ENCODE data around the gene TDRD6. TPM values are rescaled to one million over a fixed set of nuclear protein-coding genes. Genes with fewer than 3 reads are reported as not detected.

The TDRD6 gene
- total RNA-seq, 2 experiments from 2014 or later = not detected

DNA sequence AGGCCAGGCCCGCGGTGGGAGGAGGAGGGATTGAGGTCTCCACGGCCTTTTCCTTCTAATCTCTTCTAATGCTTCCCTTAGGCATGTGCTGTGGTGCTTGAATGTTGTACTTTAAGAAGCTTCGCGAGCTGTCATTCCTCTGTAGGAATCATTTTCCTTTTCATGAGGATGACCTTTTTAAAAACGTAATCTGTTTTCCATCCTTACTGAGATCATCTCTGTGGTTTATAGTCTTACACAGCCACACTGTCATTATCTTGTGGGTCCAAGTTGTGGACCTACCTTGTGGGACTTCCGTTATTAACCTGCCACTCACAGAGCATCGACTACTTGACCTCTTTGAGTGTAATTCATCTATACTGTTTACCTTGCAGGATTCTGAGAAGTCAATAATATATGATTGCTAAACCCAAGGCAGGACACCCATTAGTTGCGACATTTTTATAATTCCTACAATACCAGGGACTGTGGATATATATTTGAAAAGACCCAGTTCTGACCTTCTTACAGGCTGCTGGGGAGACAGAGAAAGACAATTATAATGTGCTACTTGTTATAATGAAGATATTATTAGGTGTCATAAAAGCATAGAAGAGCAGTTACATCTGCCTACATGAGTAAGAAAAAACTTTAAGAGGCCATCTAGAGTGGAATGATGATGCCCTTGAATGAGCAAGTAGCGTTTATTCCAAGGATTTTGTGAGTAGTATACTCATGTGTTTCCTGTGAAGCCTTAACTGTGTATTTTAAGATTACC, 34.1 kb upstream of the TDRD6 start:
- ChIA-PET CTCF (no interaction called here), POLR2A (no interaction called here)
- H3K4me1 Mint-ChIP-seq = peaks cover 15% of the 10 kb centered on the region
- no peak for DNase-seq
- H3K27me3 Mint-ChIP-seq = peaks cover 30% of the 10 kb centered on the region
- H3K27ac Mint-ChIP-seq = peak overlapping the region; percentile 37
- no peaks in the 10 kb centered on the region for H3K36me3 Mint-ChIP-seq (ENCODE audit: low read depth)
- no peak for ATAC-seq
- H3K4me3 Mint-ChIP-seq = peak overlapping the region; percentile 67
- intact Hi-C loops (cut with DNase I, micrococcal nuclease) = loop anchor here in 1 of 2 experiments (2.0 kb wide), 1 partner anchor 523 kb away; no protein-coding TSS in a partner anchor
- H3K9me3 Mint-ChIP-seq (ENCODE audit: low read depth) = no peaks in the 10 kb centered on the region

DNA sequence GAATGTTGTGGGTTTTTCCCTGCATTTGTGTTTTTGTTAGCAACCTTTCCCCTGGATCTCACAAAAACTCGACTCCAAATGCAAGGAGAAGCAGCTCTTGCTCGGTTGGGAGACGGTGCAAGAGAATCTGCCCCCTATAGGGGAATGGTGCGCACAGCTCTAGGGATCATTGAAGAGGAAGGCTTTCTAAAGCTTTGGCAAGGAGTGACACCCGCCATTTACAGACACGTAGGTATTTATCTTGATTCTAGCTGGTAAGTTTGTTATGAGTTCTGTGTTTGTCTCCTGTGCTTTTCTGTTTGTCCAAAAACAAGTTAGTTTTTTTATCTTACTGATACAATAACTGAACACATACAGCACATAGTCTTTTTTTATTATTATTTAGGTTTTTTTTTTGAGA, 31.9 kb upstream of the TDRD6 start:
- Mint-ChIP-seq H3K27ac (no peak overlapping the region), H3K27me3 (peaks cover 26% of the 10 kb centered on the region), H3K36me3 (ENCODE audit: low read depth) (no peaks in the 10 kb centered on the region), H3K9me3 (ENCODE audit: low read depth) (no peaks in the 10 kb centered on the region), H3K4me1 (peaks cover 13% of the 10 kb centered on the region), H3K4me3 (no peak overlapping the region)
- CTCF ChIA-PET = no interaction called here
- no peak for ATAC-seq
- DNase-seq = peak; percentile 18
- intact Hi-C loops (cut with DNase I, micrococcal nuclease) = no loop called here
- POLR2A ChIA-PET = no interaction called here

DNA sequence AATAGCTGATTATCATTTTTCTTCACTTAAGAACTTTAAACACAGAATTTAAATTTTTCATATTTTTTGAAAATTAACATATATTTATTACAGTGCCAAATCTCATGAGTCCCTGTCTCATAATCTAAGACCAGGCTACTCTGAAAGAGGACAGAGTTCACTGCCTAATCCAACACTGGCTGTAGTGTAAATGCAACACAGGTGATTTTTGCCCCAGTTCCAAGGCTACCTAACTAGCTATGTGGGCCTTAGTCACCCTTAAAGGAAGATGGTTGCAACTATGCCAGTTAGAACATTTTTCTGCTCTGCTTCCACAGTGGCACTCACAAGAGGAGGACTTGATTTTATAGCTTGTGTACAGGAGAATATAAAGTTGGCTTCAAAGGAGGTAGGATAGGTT, 30.0 kb upstream of the TDRD6 start:
- ATAC-seq (no peak), DNase-seq (no peak)
- H3K4me3 Mint-ChIP-seq = no peak overlapping the region
- H3K27me3 Mint-ChIP-seq = peaks cover 17% of the 10 kb centered on the region
- no peak overlapping the region for H3K27ac Mint-ChIP-seq
- peaks cover 6% of the 10 kb centered on the region for H3K4me1 Mint-ChIP-seq
- intact Hi-C loops (cut with DNase I, micrococcal nuclease) = no loop called here
- H3K9me3 Mint-ChIP-seq (ENCODE audit: low read depth) = no peaks in the 10 kb centered on the region
- no peaks in the 10 kb centered on the region for H3K36me3 Mint-ChIP-seq (ENCODE audit: low read depth)
- ChIA-PET CTCF (interaction anchor here (0.5 kb wide), 2 partner anchors 391 to 1663 kb away, joined by 3 read pairs; no protein-coding TSS in a partner anchor), POLR2A (no interaction called here)

DNA sequence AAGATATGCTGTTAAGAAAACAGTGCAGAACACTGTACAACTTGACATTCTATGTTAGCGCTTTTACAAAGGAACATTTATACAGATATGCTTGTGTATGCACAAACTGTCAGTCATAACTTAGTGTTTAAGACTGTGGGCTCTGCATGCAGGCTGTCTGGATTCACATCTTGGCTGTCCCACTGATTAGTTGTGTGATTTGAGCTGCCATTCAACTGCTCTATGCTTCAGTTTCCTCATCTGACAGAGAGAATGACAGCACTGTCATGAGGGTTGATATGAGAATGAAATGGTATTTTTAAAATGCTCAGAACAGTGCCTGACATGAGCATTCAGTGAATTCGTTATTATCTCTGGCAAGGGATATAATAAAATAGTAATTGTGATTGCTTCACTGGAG, 26.2 kb upstream of the TDRD6 start:
- no peaks in the 10 kb centered on the region for H3K36me3 Mint-ChIP-seq (ENCODE audit: low read depth)
- H3K27ac Mint-ChIP-seq = no peak overlapping the region
- ChIA-PET CTCF (interaction anchor here (1.4 kb wide), 1 partner anchor 49 kb away, joined by 3 read pairs; no protein-coding TSS in a partner anchor), POLR2A (no interaction called here)
- peaks cover 4% of the 10 kb centered on the region for H3K27me3 Mint-ChIP-seq
- no peak for ATAC-seq
- H3K4me1 Mint-ChIP-seq = no peaks in the 10 kb centered on the region
- H3K9me3 Mint-ChIP-seq (ENCODE audit: low read depth) = no peaks in the 10 kb centered on the region
- intact Hi-C loops (cut with DNase I, micrococcal nuclease) = no loop called here
- H3K4me3 Mint-ChIP-seq = no peak overlapping the region
- DNase-seq = no peak

DNA sequence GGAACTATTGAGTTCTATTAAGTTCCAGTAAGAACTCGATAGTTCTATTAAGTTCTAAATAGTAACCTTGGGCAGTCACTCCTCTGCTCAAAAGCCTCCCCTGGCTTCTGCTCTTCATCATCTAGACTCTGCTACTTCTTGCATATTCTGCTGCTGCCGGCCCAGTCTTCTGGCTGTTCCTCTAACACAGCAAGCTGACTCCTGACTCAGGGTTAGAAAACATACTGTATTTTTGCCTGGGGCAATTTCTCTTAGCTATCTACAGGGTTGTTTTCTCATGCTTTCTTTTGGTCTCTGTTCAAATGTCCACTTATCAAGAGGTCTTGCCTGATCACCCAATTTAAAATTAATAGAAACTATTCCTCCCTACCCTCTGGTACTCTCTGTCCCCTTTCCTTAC, 20.3 kb upstream of the TDRD6 start:
- peaks cover 2% of the 10 kb centered on the region for H3K27me3 Mint-ChIP-seq
- intact Hi-C loops (cut with DNase I, micrococcal nuclease) = no loop called here
- CTCF ChIA-PET = interaction anchor here (0.6 kb wide), 1 partner anchor 181 kb away, joined by 3 read pairs; no protein-coding TSS in a partner anchor

DNA sequence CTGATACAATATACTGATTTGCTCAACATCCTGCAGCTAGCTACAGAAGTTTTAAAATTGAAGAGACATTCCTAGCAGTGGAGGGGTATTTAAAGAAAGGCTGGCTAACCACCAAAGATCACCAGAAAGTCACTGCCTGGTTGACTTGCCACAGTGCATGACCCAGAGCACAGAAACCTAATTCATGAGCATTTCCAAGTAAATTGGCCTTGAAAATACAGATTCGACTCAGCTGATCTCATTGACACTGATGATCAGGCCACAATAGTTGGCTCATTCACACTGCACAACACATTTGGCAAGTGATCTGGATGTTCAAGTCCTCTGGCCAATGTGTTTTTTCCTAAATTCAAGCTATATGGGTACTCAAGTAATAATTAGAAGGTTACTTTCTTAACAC, 13.3 kb upstream of the TDRD6 start:
- H3K4me3 Mint-ChIP-seq = no peak overlapping the region
- no peaks in the 10 kb centered on the region for H3K9me3 Mint-ChIP-seq (ENCODE audit: low read depth)
- ATAC-seq (no peak), DNase-seq (no peak)
- H3K36me3 Mint-ChIP-seq (ENCODE audit: low read depth) = no peaks in the 10 kb centered on the region
- H3K27ac Mint-ChIP-seq = no peak overlapping the region
- no peaks in the 10 kb centered on the region for H3K27me3 Mint-ChIP-seq
- intact Hi-C loops (cut with DNase I, micrococcal nuclease) = no loop called here
- no peaks in the 10 kb centered on the region for H3K4me1 Mint-ChIP-seq
- CTCF ChIA-PET = interaction anchor here (0.6 to 0.8 kb wide), 2 partner anchors 9 to 286 kb away, joined by 3 read pairs; no protein-coding TSS in a partner anchor
- POLR2A ChIA-PET = no interaction called here

More for the DNA sequence above, 20.3 kb upstream of the TDRD6 start:
- no peaks in the 10 kb centered on the region for H3K9me3 Mint-ChIP-seq (ENCODE audit: low read depth)
- no peaks in the 10 kb centered on the region for H3K36me3 Mint-ChIP-seq (ENCODE audit: low read depth)
- H3K27ac Mint-ChIP-seq = no peak overlapping the region
- H3K4me3 Mint-ChIP-seq = no peak overlapping the region
- DNase-seq = no peak
- no peaks in the 10 kb centered on the region for H3K4me1 Mint-ChIP-seq
- POLR2A ChIA-PET = no interaction called here
- ATAC-seq = no peak

DNA sequence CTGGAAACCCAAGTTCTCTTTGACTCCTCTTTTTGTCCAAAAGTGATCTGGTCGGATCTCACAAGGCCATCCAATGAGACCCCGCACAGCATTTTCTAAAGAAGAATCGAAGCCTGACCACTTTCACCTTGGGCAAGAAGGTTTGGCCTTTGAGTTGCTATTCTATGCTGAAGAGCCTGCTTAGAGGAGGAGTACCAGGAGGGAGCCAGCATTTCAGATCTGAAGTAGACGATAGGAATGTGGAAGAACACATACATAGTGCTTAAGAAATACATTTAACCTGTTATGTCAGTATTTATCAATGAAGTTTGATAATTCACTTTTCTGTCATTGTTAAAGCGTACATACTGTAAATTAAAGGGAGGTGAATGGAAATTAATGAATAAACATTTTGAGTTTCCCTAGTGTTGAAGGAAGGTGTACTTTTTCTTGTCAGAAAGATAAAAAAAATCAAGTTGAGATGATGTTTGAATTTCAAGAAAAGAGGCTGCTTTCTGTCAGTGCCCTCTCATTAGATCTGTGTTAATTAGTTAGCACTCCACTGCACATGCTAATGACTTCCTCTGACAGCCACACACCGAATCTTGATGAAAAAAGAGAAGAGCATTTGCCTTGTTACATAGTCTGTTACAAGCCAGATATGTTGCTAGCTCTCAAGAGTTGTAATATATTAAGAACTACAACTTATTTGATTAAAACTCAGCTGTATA, 10.9 kb upstream of the TDRD6 start:
- no peaks in the 10 kb centered on the region for H3K36me3 Mint-ChIP-seq (ENCODE audit: low read depth)
- ChIA-PET POLR2A (no interaction called here), CTCF (no interaction called here)
- H3K4me1 Mint-ChIP-seq = no peaks in the 10 kb centered on the region
- ATAC-seq (no peak), DNase-seq (no peak)
- H3K27ac Mint-ChIP-seq = no peak overlapping the region
- peaks cover 8% of the 10 kb centered on the region for H3K27me3 Mint-ChIP-seq
- H3K9me3 Mint-ChIP-seq (ENCODE audit: low read depth) = no peaks in the 10 kb centered on the region
- H3K4me3 Mint-ChIP-seq = no peak overlapping the region
- intact Hi-C loops (cut with DNase I, micrococcal nuclease) = no loop called here

DNA sequence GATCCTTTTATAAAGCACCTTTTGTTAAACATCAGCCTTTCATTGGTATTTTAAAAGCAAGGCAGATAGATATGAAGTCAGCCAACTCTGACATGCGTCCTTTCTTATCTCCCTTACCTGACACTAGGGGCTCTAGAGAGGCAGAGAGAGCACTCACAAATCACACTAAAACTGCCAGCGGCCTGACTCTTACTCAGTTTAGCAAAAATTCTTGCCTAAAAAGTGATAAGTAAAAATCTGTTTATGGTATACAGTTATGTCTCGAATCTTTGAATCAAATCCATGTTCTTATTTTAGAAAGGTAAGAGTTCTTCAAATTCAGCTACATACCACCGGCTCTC, 10.4 kb upstream of the TDRD6 start:
- intact Hi-C loops (cut with DNase I, micrococcal nuclease) = no loop called here
- no peaks in the 10 kb centered on the region for H3K4me1 Mint-ChIP-seq

DNA sequence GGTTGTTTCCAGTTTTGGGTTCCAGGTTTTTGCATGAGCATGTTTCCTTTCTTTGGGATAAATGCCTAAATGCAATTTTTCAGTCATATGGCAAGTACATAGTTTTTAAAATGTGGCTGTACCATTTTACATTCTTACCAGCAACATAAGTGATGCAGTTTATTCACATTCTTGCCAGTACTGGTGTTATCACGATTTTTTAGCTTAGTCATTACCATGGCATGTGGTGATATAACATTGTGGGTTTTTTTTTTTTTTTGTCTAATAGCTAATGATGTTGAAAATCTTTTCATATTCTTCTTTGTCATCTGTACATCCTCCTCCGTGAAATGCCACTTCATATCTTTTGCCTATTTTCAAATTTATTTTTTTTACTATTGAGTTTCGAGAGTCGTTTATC, 2.9 kb upstream of the TDRD6 start:
- Mint-ChIP-seq H3K27ac (no peak overlapping the region), H3K4me3 (no peak overlapping the region), H3K4me1 (no peaks in the 10 kb centered on the region), H3K36me3 (ENCODE audit: low read depth) (no peaks in the 10 kb centered on the region), H3K9me3 (ENCODE audit: low read depth) (no peaks in the 10 kb centered on the region), H3K27me3 (peaks cover 10% of the 10 kb centered on the region)
- CTCF ChIA-PET = interaction anchor here (0.7 kb wide), 1 partner anchor 1116 kb away, joined by 3 read pairs; no protein-coding TSS in a partner anchor
- POLR2A ChIA-PET = no interaction called here
- intact Hi-C loops (cut with DNase I, micrococcal nuclease) = no loop called here
- no peak for DNase-seq
- ATAC-seq = no peak

More for the DNA sequence above, 10.4 kb upstream of the TDRD6 start:
- ATAC-seq (no peak), DNase-seq (no peak)
- Mint-ChIP-seq H3K4me3 (no peak overlapping the region), H3K36me3 (ENCODE audit: low read depth) (no peaks in the 10 kb centered on the region), H3K9me3 (ENCODE audit: low read depth) (no peaks in the 10 kb centered on the region), H3K27ac (no peak overlapping the region), H3K27me3 (peaks cover 8% of the 10 kb centered on the region)
- ChIA-PET POLR2A (no interaction called here), CTCF (interaction anchor here (0.8 kb wide), 1 partner anchor 13 kb away, joined by 3 read pairs; no protein-coding TSS in a partner anchor)

DNA sequence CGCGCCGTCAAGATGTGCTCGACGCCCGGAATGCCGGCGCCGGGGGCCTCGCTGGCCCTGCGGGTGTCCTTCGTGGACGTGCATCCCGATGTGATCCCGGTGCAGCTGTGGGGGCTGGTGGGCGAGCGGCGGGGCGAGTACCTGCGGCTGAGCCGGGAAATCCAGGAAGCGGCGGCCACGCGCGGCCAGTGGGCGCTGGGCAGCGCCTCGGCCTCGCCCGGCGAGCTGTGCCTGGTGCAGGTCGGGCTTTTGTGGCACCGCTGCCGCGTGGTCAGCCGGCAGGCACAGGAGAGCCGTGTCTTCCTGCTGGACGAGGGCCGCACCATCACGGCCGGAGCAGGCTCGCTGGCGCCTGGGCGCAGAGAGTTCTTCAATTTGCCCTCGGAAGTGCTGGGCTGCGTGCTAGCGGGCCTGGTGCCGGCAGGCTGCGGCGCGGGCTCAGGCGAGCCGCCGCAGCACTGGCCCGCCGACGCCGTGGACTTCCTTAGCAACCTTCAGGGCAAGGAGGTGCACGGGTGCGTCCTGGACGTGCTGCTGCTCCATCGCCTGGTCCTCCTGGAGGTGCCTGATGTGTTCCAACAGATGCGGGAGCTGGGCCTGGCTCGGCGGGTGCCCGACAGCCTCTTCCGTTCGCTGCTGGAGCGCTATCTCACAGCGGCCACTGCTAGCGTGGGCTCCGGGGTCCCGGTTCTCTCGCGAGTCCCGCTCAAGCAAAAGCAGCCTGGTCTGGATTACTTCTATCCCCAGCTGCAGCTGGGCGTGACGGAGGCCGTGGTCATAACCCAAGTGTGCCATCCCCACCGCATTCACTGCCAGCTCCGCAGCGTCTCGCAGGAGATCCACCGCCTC, 656 bp downstream of the TDRD6 start:
- ChIA-PET CTCF (no interaction called here), POLR2A (no interaction called here)
- Mint-ChIP-seq H3K27ac (no peak overlapping the region), H3K4me1 (no peaks in the 10 kb centered on the region), H3K36me3 (ENCODE audit: low read depth) (no peaks in the 10 kb centered on the region), H3K9me3 (ENCODE audit: low read depth) (no peaks in the 10 kb centered on the region), H3K27me3 (peaks cover 6% of the 10 kb centered on the region), H3K4me3 (no peak overlapping the region)
- ATAC-seq (no peak), DNase-seq (no peak)
- intact Hi-C loops (cut with DNase I, micrococcal nuclease) = no loop called here

DNA sequence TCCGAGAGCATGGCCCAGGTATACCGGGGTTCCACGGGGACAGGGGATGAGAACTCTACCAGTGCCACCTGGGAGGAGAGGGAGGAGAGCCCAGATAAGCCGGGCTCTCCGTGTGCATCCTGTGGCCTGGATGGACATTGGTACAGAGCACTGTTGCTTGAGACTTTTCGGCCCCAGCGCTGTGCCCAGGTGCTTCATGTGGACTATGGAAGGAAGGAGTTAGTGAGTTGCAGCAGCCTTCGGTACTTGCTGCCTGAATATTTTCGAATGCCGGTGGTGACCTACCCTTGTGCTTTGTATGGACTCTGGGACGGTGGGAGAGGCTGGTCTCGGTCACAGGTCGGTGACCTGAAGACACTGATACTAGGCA, 1.3 kb downstream of the TDRD6 start:
- Mint-ChIP-seq H3K36me3 (ENCODE audit: low read depth) (no peaks in the 10 kb centered on the region), H3K27me3 (peaks cover 9% of the 10 kb centered on the region), H3K9me3 (ENCODE audit: low read depth) (no peaks in the 10 kb centered on the region), H3K27ac (no peak overlapping the region), H3K4me1 (no peaks in the 10 kb centered on the region), H3K4me3 (no peak overlapping the region)
- no peak for DNase-seq
- ChIA-PET POLR2A (no interaction called here), CTCF (no interaction called here)
- ATAC-seq = no peak
- intact Hi-C loops (cut with DNase I, micrococcal nuclease) = no loop called here

Measured in activated CD4-positive, alpha-beta T cell treated with anti-CD3 and anti-CD28 coated beads for 36 hours (primary cell).